ENCODE data around the gene GRIK4. TPM values are rescaled to one million over a fixed set of nuclear protein-coding genes. Genes with fewer than 3 reads are reported as not detected.

The GRIK4 gene
- total RNA-seq, 1 donor from 2014 or later: 0.36 TPM

GRCh38 chr11:120666121-120666639 is 154.6 kb downstream of the GRIK4 start:
- H3K9ac ChIP-seq: no peak overlapping the region
- no peaks in the 10 kb centered on the region for H3K79me2 ChIP-seq (ENCODE audit: low read depth)
- no peaks in the 10 kb centered on the region for H3K36me3 ChIP-seq
- no peak overlapping the region for H3K4me3 Mint-ChIP-seq
- DNase-seq (ENCODE audit: low spot score): peak; percentile 55
- no peak for TF ChIP-seq EZH2 (IDR thresholded peaks at IDR 0.05)
- TF ChIP-seq, protein P1, sequence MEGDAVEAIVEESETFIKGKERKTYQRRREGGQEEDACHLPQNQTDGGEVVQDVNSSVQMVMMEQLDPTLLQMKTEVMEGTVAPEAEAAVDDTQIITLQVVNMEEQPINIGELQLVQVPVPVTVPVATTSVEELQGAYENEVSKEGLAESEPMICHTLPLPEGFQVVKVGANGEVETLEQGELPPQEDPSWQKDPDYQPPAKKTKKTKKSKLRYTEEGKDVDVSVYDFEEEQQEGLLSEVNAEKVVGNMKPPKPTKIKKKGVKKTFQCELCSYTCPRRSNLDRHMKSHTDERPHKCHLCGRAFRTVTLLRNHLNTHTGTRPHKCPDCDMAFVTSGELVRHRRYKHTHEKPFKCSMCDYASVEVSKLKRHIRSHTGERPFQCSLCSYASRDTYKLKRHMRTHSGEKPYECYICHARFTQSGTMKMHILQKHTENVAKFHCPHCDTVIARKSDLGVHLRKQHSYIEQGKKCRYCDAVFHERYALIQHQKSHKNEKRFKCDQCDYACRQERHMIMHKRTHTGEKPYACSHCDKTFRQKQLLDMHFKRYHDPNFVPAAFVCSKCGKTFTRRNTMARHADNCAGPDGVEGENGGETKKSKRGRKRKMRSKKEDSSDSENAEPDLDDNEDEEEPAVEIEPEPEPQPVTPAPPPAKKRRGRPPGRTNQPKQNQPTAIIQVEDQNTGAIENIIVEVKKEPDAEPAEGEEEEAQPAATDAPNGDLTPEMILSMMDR (IDR thresholded peaks at IDR 0.05): peak; percentile 49
- H4K20me1 ChIP-seq (ENCODE audit: low read depth): no peaks in the 10 kb centered on the region
- no peak overlapping the region for H3K27ac ChIP-seq
- peaks cover 6% of the 10 kb centered on the region for H3K27me3 Mint-ChIP-seq (ENCODE audit: insufficient read depth, low read depth)
- peaks cover 7% of the 10 kb centered on the region for H3F3A ChIP-seq (ENCODE audit: low read depth)
- H3K27ac Mint-ChIP-seq: no peak overlapping the region
- H3K9me3 Mint-ChIP-seq: no peaks in the 10 kb centered on the region
- H3K4me2 ChIP-seq: no peak overlapping the region
- H3K4me1 Mint-ChIP-seq: peaks cover 16% of the 10 kb centered on the region
- H2AFZ ChIP-seq (replicated peaks): no peak overlapping the region
- H3K4me1 ChIP-seq: peaks cover 5% of the 10 kb centered on the region
- no peak overlapping the region for H3K4me3 ChIP-seq
- H3K36me3 Mint-ChIP-seq: no peaks in the 10 kb centered on the region
- peaks cover 10% of the 10 kb centered on the region for H3K27me3 ChIP-seq
- no peaks in the 10 kb centered on the region for H3K9me3 ChIP-seq (ENCODE audit: low read depth)

- peaks cover 10% of the 10 kb centered on the region for H3K4me1 Mint-ChIP-seq
- Histone ChIP-seq H3K4me1 (peaks cover 2% of the 10 kb centered on the region), H4K20me1 (ENCODE audit: low read depth) (no peaks in the 10 kb centered on the region), H2AFZ (replicated peaks) (no peak overlapping the region), H3K4me2 (no peak overlapping the region), H3K79me2 (ENCODE audit: low read depth) (no peaks in the 10 kb centered on the region), H3K36me3 (no peaks in the 10 kb centered on the region), H3K9me3 (ENCODE audit: low read depth) (no peaks in the 10 kb centered on the region), H3F3A (ENCODE audit: low read depth) (peaks cover under 1% of the 10 kb centered on the region), H3K27me3 (peaks cover 10% of the 10 kb centered on the region), H3K4me3 (no peak overlapping the region), H3K27ac (no peak overlapping the region), H3K9ac (no peak overlapping the region)
- TF ChIP-seq EZH2 (IDR thresholded peaks at IDR 0.05) (no peak), EZH2phosphoT487 (IDR thresholded peaks at IDR 0.05) (no peak)
- TF ChIP-seq, protein P1 (IDR thresholded peaks at IDR 0.05): no peak
- H3K27me3 Mint-ChIP-seq (ENCODE audit: insufficient read depth, low read depth): peaks cover 6% of the 10 kb centered on the region
- no peaks in the 10 kb centered on the region for H3K36me3 Mint-ChIP-seq
- H3K9me3 Mint-ChIP-seq: peaks cover 3% of the 10 kb centered on the region
- peak; percentile 57 for DNase-seq (ENCODE audit: low spot score)
- H3K4me3 Mint-ChIP-seq: no peak overlapping the region
- H3K27ac Mint-ChIP-seq: no peak overlapping the region
These were observed 155.7 kb downstream of the GRIK4 start for GRCh38 chr11:120667281-120667680.

GRCh38 chr11:120667934-120668333 is 156.4 kb downstream of the GRIK4 start:
- no peaks in the 10 kb centered on the region for H3K4me1 ChIP-seq
- no peaks in the 10 kb centered on the region for H4K20me1 ChIP-seq (ENCODE audit: low read depth)
- Mint-ChIP-seq H3K9me3 (peaks cover 3% of the 10 kb centered on the region), H3K27ac (no peak overlapping the region), H3K36me3 (no peaks in the 10 kb centered on the region), H3K27me3 (ENCODE audit: insufficient read depth, low read depth) (peaks cover 6% of the 10 kb centered on the region), H3K4me3 (no peak overlapping the region), H3K4me1 (peaks cover 4% of the 10 kb centered on the region)
- TF ChIP-seq EZH2phosphoT487 (IDR thresholded peaks at IDR 0.05) (no peak), EZH2 (IDR thresholded peaks at IDR 0.05) (no peak)
- TF ChIP-seq, protein P1 (IDR thresholded peaks at IDR 0.05): no peak
- no peak overlapping the region for H2AFZ ChIP-seq (replicated peaks)
- H3K27ac ChIP-seq: no peak overlapping the region
- no peak overlapping the region for H3K9ac ChIP-seq
- no peaks in the 10 kb centered on the region for H3K79me2 ChIP-seq (ENCODE audit: low read depth)
- H3K4me2 ChIP-seq: no peak overlapping the region
- no peaks in the 10 kb centered on the region for H3K36me3 ChIP-seq
- H3K4me3 ChIP-seq: no peak overlapping the region
- no peaks in the 10 kb centered on the region for H3F3A ChIP-seq (ENCODE audit: low read depth)
- peaks cover 10% of the 10 kb centered on the region for H3K27me3 ChIP-seq
- no peaks in the 10 kb centered on the region for H3K9me3 ChIP-seq (ENCODE audit: low read depth)
- DNase-seq (ENCODE audit: low spot score): no peak
